HG03097 (cell line): ENCODE results near the gene ADAM19.
"Not testable (repeated sequence)": the region's sequence is repeated elsewhere in the genome, so short reads cannot be mapped to it uniquely, and the experiment has no call there.

ENCODE experiments used
- ATAC-seq: cut with Tn5 transposase; IDR thresholded peaks from one replicate; pipeline ENCODE4 v1.9.1; 2021; ENCODE audit not compliant: unreplicated experiment, low FRiP score

Gene ADAM19

GRCh38 chr5:157494178-157494832 lies 81.3 kb downstream of the ADAM19 start:
- ATAC-seq = no peak

GRCh38 chr5:157492886-157493285 lies 82.7 kb downstream of the ADAM19 start:
- no peak for ATAC-seq

GRCh38 chr5:157491471-157491995 lies 84.0 kb downstream of the ADAM19 start:
- ATAC-seq = no peak

- ATAC-seq = no peak
These were observed 88.2 kb downstream of the ADAM19 start for GRCh38 chr5:157487358-157487757.

GRCh38 chr5:157486861-157487260 lies 88.7 kb downstream of the ADAM19 start:
- no peak for ATAC-seq

- ATAC-seq = no peak
These were observed 89.3 kb downstream of the ADAM19 start for GRCh38 chr5:157486221-157486681.

- no peak for ATAC-seq
These were observed 89.8 kb downstream of the ADAM19 start for GRCh38 chr5:157485811-157486210.

- ATAC-seq = no peak
These were observed 90.2 kb downstream of the ADAM19 start for GRCh38 chr5:157485340-157485739.

GRCh38 chr5:157484768-157485167 lies 90.8 kb downstream of the ADAM19 start:
- no peak for ATAC-seq

- ATAC-seq = not testable (repeated sequence)
These were observed 92.9 kb downstream of the ADAM19 start for GRCh38 chr5:157482702-157483101.

GRCh38 chr5:157481666-157482065 lies 93.9 kb downstream of the ADAM19 start:
- ATAC-seq = no peak

- no peak for ATAC-seq
These were observed 94.3 kb downstream of the ADAM19 start for GRCh38 chr5:157481265-157481664.

- ATAC-seq = no peak
These were observed 95.7 kb downstream of the ADAM19 start for GRCh38 chr5:157479612-157480510.

- no peak for ATAC-seq
These were observed 96.4 kb downstream of the ADAM19 start for GRCh38 chr5:157479166-157479565.

GRCh38 chr5:157478726-157479125 lies 96.8 kb downstream of the ADAM19 start:
- no peak for ATAC-seq

GRCh38 chr5:157477814-157478494 lies 97.6 kb downstream of the ADAM19 start:
- ATAC-seq = no peak

GRCh38 chr5:157476702-157477408 lies 98.7 kb downstream of the ADAM19 start:
- no peak for ATAC-seq

GRCh38 chr5:157475432-157475831 lies 100.1 kb downstream of the ADAM19 start:
- no peak for ATAC-seq

- no peak for ATAC-seq
These were observed 101.9 kb downstream of the ADAM19 start for GRCh38 chr5:157473383-157474320.
